Endothelial cell of umbilical vein (primary cell): ENCODE measurements around the gene KLHL24. TPM values are rescaled to one million over a fixed set of nuclear protein-coding genes. Genes with fewer than 3 reads are reported as not detected.
"Not testable (repeated sequence)": the region's sequence is repeated elsewhere in the genome, so short reads cannot be mapped to it uniquely, and the experiment has no call there.

Source experiments
- BruUV-seq: library from RNA; stranded (reverse); fragments of 400-500 nt; replicated peaks from 2 replicates; lab custom pipeline; 2021; lab: Mats Ljungman, UMichigan
- CTCF ChIA-PET: fragments of 300-600, 350-600 bp; sonication (Branson Sonifier 250); formaldehyde crosslinking; loops from one replicate; lab custom pipeline; 2021; ENCODE audit warnings: antibody characterized with exemption, inconsistent platforms; lab: Charles Lee
- POLR2A ChIA-PET: fragments of 300-600, 350-600 bp; sonication (Branson Sonifier 250); formaldehyde crosslinking; loops from one replicate; lab custom pipeline; 2021; ENCODE audit warnings: antibody characterized with exemption, inconsistent platforms; lab: Charles Lee
- DNase-seq: peaks from one replicate; pipeline ENCODE4 v3.0.0-alpha.2; 2011; ENCODE audit warnings: low read depth, low spot score
- FAIRE-seq: peaks from 2 replicates; lab custom pipeline; 2011; peaks lifted over from hg19 to GRCh38; lab: Jason Lieb, UNC
- H2AFZ ChIP-seq: 2 replicates; pipeline ENCODE4 v1.6.0; 2012; ENCODE audit warnings: low read depth, low read length, control low read depth, inconsistent platforms
- H3K27ac ChIP-seq: 2 replicates; pipeline ENCODE4 v1.5.1; 2011; ENCODE audit warnings: low read depth, mild to moderate bottlenecking, control low read depth, low read length, moderate library complexity; ENCODE audit not compliant: insufficient read depth
- H3K27me3 ChIP-seq, 2 experiments: 2 replicates each; pipeline versions ENCODE4 v1.6.0 to v1.6.1; 2011; ENCODE audit warnings: low read length in 2 of 2, mixed read lengths in 1 of 2; ENCODE audit not compliant: control insufficient read depth in 2 of 2, insufficient read depth in 2 of 2
- H3K36me3 ChIP-seq, 2 experiments: 2 replicates in 1 of 2; 3 replicates in 1 of 2; pipeline ENCODE4 v1.5.1; 2011; ENCODE audit warnings: low read length in 2 of 2, mild to moderate bottlenecking in 1 of 2, moderate library complexity in 1 of 2; ENCODE audit not compliant: control insufficient read depth in 2 of 2, insufficient read depth in 2 of 2; ENCODE audit errors: extremely low read depth in 1 of 2
- H3K4me1 ChIP-seq: 3 replicates; pipeline ENCODE4 v1.5.1; 2011; ENCODE audit warnings: mild to moderate bottlenecking, low read length; ENCODE audit not compliant: control insufficient read depth, insufficient read depth; ENCODE audit errors: extremely low read depth
- H3K4me2 ChIP-seq: 2 replicates; pipeline ENCODE4 v1.6.1; 2011; ENCODE audit warnings: low read length, control low read depth, mixed read lengths; ENCODE audit not compliant: insufficient read depth
- H3K4me3 ChIP-seq, 3 experiments: fragments of 200-600 bp in 1 of 3; sonication (generic), shearing (Covaris generic) in 1 of 3; replicated peaks in 1 of 3; 2 replicates each; pipeline ENCODE4 v1.5.1; 2011 to 2016; ENCODE audit warnings: control low read depth in 3 of 3, low read length in 3 of 3, mild to moderate bottlenecking in 2 of 3, inconsistent platforms in 1 of 3, low read depth in 1 of 3, moderate library complexity in 1 of 3; ENCODE audit not compliant: insufficient read depth in 1 of 3
- H3K79me2 ChIP-seq: 2 replicates; pipeline ENCODE4 v1.6.0; 2012; ENCODE audit warnings: low read length, inconsistent platforms; ENCODE audit not compliant: control insufficient read depth, insufficient read depth
- H3K9ac ChIP-seq: replicated peaks from 2 replicates; pipeline ENCODE3; 2011; ENCODE audit warnings: low read length, control low read depth; ENCODE audit not compliant: insufficient read depth; ENCODE audit errors: extremely low read depth
- H3K9me1 ChIP-seq: replicated peaks from 3 replicates; pipeline ENCODE4 v1.6.0; 2011; ENCODE audit warnings: mild to moderate bottlenecking, low read length; ENCODE audit not compliant: control insufficient read depth, insufficient read depth; ENCODE audit errors: extremely low read depth
- H3K9me3 ChIP-seq: replicated peaks from 2 replicates; pipeline ENCODE4 v1.5.1; 2012; ENCODE audit warnings: low read length, inconsistent platforms; ENCODE audit not compliant: control insufficient read depth, insufficient read depth
- H4K20me1 ChIP-seq: replicated peaks from 2 replicates; pipeline ENCODE3; 2011; ENCODE audit warnings: mild to moderate bottlenecking, low read length; ENCODE audit not compliant: control insufficient read depth, insufficient read depth; ENCODE audit errors: extremely low read depth
- JUN ChIP-seq: IDR thresholded peaks from 2 replicates; pipeline ENCODE4 v1.6.1; 2011; ENCODE audit warnings: borderline replicate concordance, low read depth; ENCODE audit not compliant: insufficient read length, insufficient read depth
- POLR2A ChIP-seq: IDR thresholded peaks from 2 replicates; pipeline ENCODE4 v1.6.1; 2012; ENCODE audit warnings: low read depth, mild to moderate bottlenecking, control low read depth, low read length
- POLR2AphosphoS5 ChIP-seq: IDR thresholded peaks from 2 replicates; pipeline ENCODE4 v1.6.1; 2012; ENCODE audit warnings: low read depth, mild to moderate bottlenecking, control low read depth, low read length, moderate library complexity; ENCODE audit not compliant: insufficient read depth
- dilution Hi-C: fragments of 300-500 bp; cut with MboI; formaldehyde crosslinking; loops from one replicate; pipeline ENCODE4 v1.15.0; 2019; ENCODE audit warnings: low sequenced_read_pairs; ENCODE audit not compliant: extremely low pct_ligation_motif_present
- intact Hi-C: fragments of 100-400 bp; cut with micrococcal nuclease; formaldehyde crosslinking; loops from one replicate; pipeline ENCODE4 v1.10.0; 2022
- polyA plus RNA-seq, 4 experiments: library from polyadenylated mRNA; depleted of rRNA in 3 of 4; stranded (reverse) in 3 of 4; unstranded in 1 of 4; fragments of >200 nt; gene quantifications; 2 replicates each; pipeline versions ENCODE4 v1.2.1 to v1.2.3, GENCODE V29; 2011 to 2012; ENCODE audit warnings: missing spikeins in 1 of 4
- total RNA-seq: library from RNA; stranded (reverse); gene quantifications from 2 replicates; pipeline ENCODE4 v1.2.3, GENCODE V29; 2021
- TF ChIP-seq, protein P1 (sequence below): IDR thresholded peaks from 2 replicates; pipeline ENCODE4 v1.6.1; 2011; ENCODE audit not compliant: insufficient read depth, insufficient read length

KLHL24 gene
- total and polyA plus RNA-seq, 2 donors (not counting 3 experiments of a cell fraction or from before 2014, with no cell fraction given) = 14.0 to 46.2 TPM

DNA sequence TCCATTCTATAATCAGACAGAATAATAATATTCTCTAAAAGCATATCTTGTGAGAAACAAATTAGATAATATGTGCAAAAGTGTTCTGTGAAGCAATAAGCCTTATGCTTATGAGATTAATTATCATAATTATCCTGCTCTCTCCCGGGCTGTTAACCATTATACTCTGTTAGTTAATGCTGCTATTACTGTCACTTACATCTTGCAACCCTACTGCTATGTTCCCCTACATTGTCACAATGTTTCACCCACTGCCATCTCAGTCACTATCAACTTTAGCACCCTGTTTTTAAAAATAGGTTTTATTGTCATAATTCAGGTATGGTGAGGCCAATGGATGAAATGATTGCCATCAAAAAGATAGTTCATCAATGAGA is 15.2 kb upstream of the KLHL24 start:
- H4K20me1 ChIP-seq = no peaks in the 10 kb centered on the region
- no peak overlapping the region for H3K27ac ChIP-seq
- CTCF ChIA-PET = no interaction called here
- DNase-seq = no peak
- H3K36me3 ChIP-seq = no peaks in the 10 kb centered on the region
- intact Hi-C loops (no loop called here), dilution Hi-C loops (no loop called here)
- no peaks in the 10 kb centered on the region for H3K9me1 ChIP-seq
- H3K4me3 ChIP-seq = no peak overlapping the region
- H3K9ac ChIP-seq = no peak overlapping the region
- H3K4me2 ChIP-seq = no peak overlapping the region
- H2AFZ ChIP-seq = no peak overlapping the region
- H3K9me3 ChIP-seq = no peaks in the 10 kb centered on the region
- H3K27me3 ChIP-seq = peaks cover 3 to 5% of the 10 kb centered on the region in 2 experiments
- TF ChIP-seq JUN = no peak
- TF ChIP-seq POLR2AphosphoS5 = no peak
- TF ChIP-seq POLR2A = no peak
- TF ChIP-seq, protein P1, sequence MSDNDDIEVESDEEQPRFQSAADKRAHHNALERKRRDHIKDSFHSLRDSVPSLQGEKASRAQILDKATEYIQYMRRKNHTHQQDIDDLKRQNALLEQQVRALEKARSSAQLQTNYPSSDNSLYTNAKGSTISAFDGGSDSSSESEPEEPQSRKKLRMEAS = no peak
- POLR2A ChIA-PET = no interaction called here
- no peaks in the 10 kb centered on the region for H3K4me1 ChIP-seq
- no peaks in the 10 kb centered on the region for H3K79me2 ChIP-seq
- no peak for FAIRE-seq
- no TSS peak for BruUV-seq

- POLR2A ChIA-PET, BruUV-seq: not testable (repeated sequence)
Observed at GRCh38 chr3:183622473-183622872, 12.9 kb upstream of the KLHL24 start.

More at GRCh38 chr3:183622473-183622872, 12.9 kb upstream of the KLHL24 start:
- FAIRE-seq, H3K4me3 ChIP-seq, H3K27ac ChIP-seq, intact Hi-C loops, H2AFZ ChIP-seq, H3K9me1 ChIP-seq, H3K79me2 ChIP-seq, DNase-seq, H3K27me3 ChIP-seq, H3K9ac ChIP-seq, H3K4me1 ChIP-seq, H3K9me3 ChIP-seq, dilution Hi-C loops, H4K20me1 ChIP-seq, H3K36me3 ChIP-seq, H3K4me2 ChIP-seq: not testable (repeated sequence)
- CTCF ChIA-PET = interaction anchor here (1.4 kb wide), 1 partner anchor 30 kb away, joined by 3 read pairs; no protein-coding TSS in a partner anchor
